ENCODE results near the gene DPP6.

The DPP6 gene

DNA sequence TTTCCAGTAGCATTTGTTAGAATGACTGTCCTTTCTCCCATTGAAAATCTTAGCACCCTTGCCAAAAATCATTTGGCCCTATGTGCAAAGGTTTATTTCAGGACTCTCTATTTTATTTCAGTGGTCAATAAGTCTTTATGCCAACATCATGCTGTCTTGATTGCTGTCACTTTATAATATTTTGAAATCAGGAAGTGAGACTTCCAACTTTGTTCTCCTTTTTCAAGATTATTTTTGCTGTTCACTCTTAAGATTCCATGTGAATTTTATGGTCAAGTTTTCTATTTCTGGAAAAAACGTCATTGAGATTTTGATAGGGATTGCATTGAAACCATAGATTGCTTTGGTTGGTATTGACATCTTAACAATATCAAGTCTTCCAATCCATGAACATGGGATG is 885.6 kb downstream of the DPP6 start:
- DNase-seq (ENCODE audit: low read depth) = no peak

DNA sequence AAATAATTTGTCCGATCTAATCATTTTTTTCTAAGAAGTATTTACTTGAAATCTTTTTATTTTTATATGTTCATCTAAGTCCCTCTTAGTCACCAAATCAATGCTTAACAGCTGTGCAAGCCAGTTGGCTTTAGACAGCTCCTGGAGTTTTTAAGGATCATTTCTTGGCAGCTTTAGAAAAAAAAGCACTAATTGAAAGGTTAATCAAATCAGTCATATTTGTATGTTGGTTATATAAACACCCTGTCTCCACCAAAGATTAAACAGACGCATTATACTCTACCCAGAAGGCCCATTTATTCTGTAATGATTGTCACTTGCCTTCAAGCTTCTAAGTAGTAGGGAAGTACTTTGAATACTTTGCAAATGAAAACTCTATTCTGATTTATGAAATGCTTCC is 890.5 kb downstream of the DPP6 start:
- no peak for DNase-seq (ENCODE audit: low read depth)

Measured in stimulated activated CD8-positive, alpha-beta memory T cell treated with anti-CD3 and anti-CD28 coated beads, Interleukin-12 subunit alpha, Interleukin-12 subunit beta, amount 100 ng/mL, for 4 hours (primary cell).